NCI-H2196 (cell line): ENCODE results near the gene RASA3.
"Not testable (repeated sequence)": the region's sequence is repeated elsewhere in the genome, so short reads cannot be mapped to it uniquely, and the experiment has no call there.

ENCODE experiments used
- DNase-seq: peaks from one replicate; lab custom pipeline; 2025; ENCODE audit not compliant: unreplicated experiment; lab: John Stamatoyannopoulos, UW

The RASA3 gene

DNA sequence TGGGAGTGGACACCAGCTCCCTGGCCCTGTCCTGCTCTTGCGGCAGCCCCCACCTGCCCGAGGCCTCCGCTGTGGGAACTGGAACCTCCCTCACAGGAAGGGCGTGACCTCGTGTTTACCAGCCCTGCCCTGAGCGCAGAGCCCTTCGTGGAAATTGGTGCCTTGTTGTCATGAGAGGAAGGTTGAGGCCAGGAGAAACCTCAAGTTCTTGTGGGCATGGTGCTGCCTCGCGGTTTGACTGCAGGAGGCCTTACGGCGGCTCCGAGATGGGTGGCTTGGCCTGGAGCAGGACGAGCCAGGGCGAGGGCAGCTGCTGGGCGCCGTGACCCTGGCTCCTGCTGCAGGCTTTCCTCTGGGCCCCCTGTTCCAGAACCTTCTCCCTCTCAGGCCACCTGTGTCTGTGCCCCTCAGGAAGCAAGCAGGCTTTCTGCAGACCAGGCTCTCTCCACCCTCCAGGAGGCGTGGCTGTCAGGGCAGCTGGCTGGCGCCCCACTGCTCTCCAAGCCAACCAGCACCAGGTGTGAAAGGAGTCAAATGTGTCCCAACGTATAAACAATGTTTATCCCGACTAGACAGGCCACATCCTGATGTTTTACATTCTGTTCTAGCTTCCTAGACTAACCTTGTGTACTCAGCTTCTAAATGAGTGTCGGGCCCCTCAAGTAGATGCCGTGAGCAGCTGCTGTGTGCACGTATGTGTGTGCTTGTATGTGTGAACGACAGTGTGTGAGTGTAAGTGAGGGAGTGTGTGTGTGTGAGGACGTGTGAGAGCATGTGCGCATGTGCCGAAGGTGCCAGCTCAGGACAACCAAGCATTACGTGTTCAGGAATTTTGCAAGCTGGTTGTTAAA lies 10.4 kb upstream of the RASA3 start:
- DNase-seq = peak; percentile 67

GRCh38 chr13:114142137-114142550 lies 9.7 kb upstream of the RASA3 start:
- no peak for DNase-seq

- DNase-seq = no peak
Observed at GRCh38 chr13:114141261-114141996, 9.0 kb upstream of the RASA3 start.

DNA sequence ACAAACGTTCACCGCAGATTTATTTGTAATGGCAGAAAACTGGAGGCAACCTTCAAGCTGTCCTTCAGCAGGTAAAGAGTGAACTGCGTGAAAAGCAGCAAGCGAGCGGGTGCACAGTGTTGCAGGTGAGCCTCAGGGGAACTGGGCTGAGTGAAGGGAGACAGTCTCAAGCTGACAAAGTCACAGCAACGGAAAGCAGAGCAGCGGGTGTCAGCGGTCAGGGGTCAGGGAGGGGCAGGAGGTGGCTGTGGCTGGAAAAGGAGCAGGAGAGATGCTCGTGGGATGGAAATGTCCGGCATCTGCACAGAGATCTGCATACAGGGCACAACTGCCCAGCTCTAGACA lies 8.5 kb upstream of the RASA3 start:
- DNase-seq = no peak

GRCh38 chr13:114140131-114140905 lies 7.9 kb upstream of the RASA3 start:
- no peak for DNase-seq

DNA sequence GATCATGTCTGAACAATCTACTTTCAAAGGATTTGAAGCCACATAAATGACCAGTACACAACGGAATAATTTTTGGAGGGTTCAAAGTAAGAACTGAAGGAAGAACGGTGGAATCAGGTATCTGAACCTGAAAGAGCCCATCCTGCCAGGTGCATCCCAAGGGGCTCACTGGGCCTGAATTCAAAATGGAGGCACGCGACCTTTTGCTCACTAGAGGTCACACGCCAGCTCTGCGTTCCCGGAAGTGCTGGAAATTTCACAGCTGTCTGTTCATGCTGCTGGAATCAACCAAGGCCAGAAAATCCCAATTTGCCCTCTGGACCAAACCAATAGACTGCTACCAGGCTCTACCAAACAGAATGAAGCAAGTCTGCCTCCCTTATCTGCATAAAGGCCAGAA lies 4.2 kb upstream of the RASA3 start:
- DNase-seq = no peak

- DNase-seq = no peak
Observed at GRCh38 chr13:114135731-114136171, 3.3 kb upstream of the RASA3 start.

GRCh38 chr13:114134944-114135610 lies 2.7 kb upstream of the RASA3 start:
- no peak for DNase-seq

DNA sequence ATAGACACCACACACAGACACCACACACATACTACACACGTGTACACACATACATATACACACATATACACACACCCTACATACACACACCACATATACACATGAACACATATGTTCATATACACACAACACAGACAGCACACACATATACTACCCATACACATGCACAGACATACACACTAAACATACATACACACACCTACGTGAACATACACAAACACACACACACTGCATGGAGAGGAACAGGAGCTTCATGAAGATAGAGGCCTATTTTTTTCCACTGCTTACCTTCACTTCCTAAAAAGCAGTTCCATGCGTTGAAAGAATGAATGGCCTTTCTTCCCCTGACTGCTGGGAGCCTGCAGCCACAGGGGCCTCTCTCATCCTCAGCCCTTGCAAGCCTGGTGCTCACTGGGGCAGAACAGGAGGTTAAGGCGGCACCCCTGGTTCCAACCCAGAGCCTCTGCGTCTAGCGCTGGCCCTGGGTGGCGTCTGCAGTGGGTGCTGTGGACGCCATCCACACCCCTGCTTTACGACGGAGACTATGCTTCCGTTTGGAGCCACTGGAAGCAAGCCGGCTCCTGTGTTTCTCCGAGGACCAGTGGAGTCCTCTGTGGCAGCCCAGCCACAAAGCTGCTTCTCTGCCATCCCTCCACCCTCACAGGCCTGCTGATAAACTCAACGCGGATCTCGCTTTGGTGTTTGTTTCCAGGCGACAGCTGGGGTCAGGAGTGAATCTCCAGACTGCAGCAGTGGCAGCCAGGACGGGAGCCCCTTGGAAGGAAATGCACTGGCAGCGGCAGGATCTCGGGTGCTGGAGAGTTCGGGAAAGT lies 1.9 kb upstream of the RASA3 start:
- DNase-seq = no peak

DNA sequence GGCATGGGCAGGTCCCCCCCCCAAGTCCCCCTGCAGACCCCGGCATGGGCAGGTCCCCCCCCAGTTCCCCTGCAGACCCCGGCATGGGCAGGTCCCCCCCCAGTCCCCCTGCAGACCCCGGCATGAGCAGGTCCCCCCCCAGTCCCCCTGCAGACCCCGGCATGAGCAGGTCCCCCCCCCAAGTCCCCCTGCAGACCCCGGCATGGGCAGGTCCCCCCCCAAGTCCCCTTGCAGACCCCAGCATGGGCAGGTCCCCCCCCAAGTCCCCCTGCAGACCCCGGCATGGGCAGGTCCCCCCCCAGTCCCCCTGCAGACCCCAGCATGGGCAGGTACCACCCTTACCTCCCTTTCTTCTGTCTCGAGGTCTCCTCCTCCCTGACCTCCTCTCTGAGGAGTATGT lies 1.1 kb upstream of the RASA3 start:
- not testable (repeated sequence) for DNase-seq

- not testable (repeated sequence) for DNase-seq
Observed at GRCh38 chr13:114133126-114133525, 703 bp upstream of the RASA3 start.

DNA sequence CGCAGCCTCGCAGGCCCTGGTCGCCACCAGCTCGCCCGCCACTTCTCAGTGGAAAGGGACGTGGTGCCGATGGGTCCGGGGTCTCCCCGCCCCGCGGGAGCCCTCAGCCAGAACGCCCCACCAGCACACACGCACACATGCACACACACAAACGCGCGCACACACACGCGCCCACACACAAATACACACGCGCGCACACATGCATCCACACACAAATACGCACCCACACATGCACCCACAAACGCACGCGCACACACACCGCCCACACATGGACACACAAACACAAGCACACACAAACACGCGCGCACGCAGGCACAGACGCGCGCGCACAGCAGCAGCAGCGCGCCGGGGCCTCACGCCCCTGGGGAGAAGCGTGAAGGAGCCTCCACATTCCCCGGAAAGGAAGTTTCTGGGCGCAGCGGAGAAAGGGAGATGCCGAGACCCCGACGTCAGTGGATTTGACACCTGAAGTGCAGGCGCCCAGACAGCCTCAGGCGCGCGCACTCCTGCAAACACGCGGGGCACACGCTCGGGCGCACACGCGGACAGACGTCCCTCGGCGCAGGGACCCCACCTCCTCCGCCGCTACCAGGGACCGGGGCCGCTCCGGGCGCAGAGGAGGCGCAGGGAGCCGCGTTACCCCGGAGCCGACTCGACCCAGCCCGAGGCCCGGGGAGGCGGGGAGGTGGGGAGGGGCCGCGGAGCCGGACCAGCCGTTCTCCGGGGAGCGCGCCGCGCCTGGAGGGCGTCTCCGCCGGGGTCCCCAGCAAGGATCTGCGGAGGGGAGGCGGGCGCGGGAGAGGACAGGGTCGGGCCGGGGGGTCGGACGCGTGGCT lies 622 bp downstream of the RASA3 start:
- no peak for DNase-seq

DNA sequence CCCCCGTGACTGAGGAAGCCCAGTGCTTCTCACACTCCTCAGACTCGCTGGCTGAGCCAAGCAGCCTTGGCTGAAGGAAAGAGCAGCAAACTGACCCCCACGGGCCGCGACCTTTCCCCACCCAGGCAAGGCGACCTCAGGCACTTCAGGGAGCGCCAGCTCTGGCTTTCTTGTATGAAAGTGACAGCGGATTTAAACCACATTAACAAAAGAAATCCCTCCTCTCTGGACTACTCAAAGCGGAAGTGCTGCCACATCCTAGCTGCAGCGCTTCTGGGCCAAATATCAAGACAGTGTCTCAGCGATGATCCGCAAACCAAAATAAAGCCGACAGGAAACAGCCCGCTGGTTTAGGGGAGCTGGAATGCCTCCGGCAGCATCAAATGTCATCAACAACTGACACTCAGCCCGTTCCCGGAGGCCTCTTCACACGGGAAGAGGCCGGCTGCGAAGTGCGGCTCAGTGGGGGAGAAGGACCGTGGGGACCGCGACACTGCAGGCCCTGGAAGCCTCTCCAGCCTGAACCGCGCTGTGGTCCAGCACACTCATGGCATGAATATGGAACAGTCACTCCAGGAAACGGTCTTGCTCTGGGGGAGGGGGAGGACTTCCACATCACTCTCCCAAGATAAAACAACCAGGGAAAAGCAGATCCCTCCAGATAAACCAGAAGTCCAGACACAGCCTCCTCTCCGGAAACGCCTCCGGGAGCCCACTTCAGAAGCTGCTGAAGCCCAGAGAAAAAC lies 1.4 kb downstream of the RASA3 start:
- no peak for DNase-seq

- DNase-seq = no peak
Observed at GRCh38 chr13:114130131-114130836, 2.1 kb downstream of the RASA3 start.

GRCh38 chr13:114129649-114130062 lies 2.8 kb downstream of the RASA3 start:
- no peak for DNase-seq

- no peak for DNase-seq
Observed at GRCh38 chr13:114128624-114129522, 3.5 kb downstream of the RASA3 start.

- no peak for DNase-seq
Observed at GRCh38 chr13:114128348-114128623, 4.1 kb downstream of the RASA3 start.
